ENCODE data around the gene MS4A15. TPM values are rescaled to one million over a fixed set of nuclear protein-coding genes. Genes with fewer than 3 reads are reported as not detected.

MS4A15 gene
- total and polyA plus RNA-seq, 10 of the 15 experiments (the other 5 are each of a cell fraction or from before 2014, with no cell fraction given), result 0.05 to 0.84 (median 0.45) TPM

- CTCF ChIA-PET, result interaction anchor here (0.6 to 9.3 kb wide), 21 partner anchors 10 to 397 kb away, joined by 3 to 184 read pairs (median 5); partner anchors contain the start of genes MS4A10, PRPF19 and TMEM109
- Histone ChIP-seq H4K20me1 (ENCODE audit: control insufficient read depth, insufficient read depth) (no peaks in the 10 kb centered on the region; the same call in 1 of the 2 replicates), H3K79me2 (ENCODE audit: control insufficient read depth, insufficient read depth, low read length) (no peaks in the 10 kb centered on the region), H3K9me3 (replicated peaks; ENCODE audit: control insufficient read depth, insufficient read depth, low read length) (no peaks in the 10 kb centered on the region; the same call in 2 of the 3 replicates), H3K36me3 (ENCODE audit: control insufficient read depth in 2 of 2, insufficient read depth in 2 of 2, low read length in 1 of 2) (no peaks in the 10 kb centered on the region), H2AFZ (ENCODE audit: control insufficient read depth, low read depth, low read length) (no peak overlapping the region), H3K9ac (ENCODE audit: control insufficient read depth, insufficient read depth, low read length) (no peak overlapping the region), H3K4me1 (ENCODE audit: control insufficient read depth, insufficient read depth, low read length) (peaks cover 11% of the 10 kb centered on the region), H3K27me3 (replicated peaks in 1 of 2; ENCODE audit: control insufficient read depth in 2 of 2, insufficient read depth in 2 of 2, low read length in 1 of 2) (no peaks in the 10 kb centered on the region), H3K27ac (ENCODE audit: control insufficient read depth, insufficient read depth) (no peak overlapping the region), H3K4me2 (ENCODE audit: control insufficient read depth, insufficient read depth) (no peak overlapping the region), H3K4me3 (no peak overlapping the region)
- DNase-seq (ENCODE audit: low read depth, low spot score), result no peak
- no TSS peak for BruUV-seq (replicated peaks)
- RAD21 ChIA-PET (ENCODE audit: unreplicated experiment), result interaction anchor here (1.0 to 8.4 kb wide), 10 partner anchors 10 to 141 kb away, joined by 3 to 119 read pairs (median 4); partner anchors contain the start of gene MS4A10
- no peak for TF ChIP-seq ZNF217 (IDR thresholded peaks at IDR 0.05)
- no peak for TF ChIP-seq GATAD2B (conservative IDR thresholded peaks at IDR 0.05; ENCODE audit: low read depth)
- TF ChIP-seq SREBF2 (IDR thresholded peaks at IDR 0.05; ENCODE audit: low read length), result no peak
- TF ChIP-seq MEF2B (IDR thresholded peaks at IDR 0.05; ENCODE audit: partially characterized antibody, poor library complexity, severe bottlenecking), result no peak
- TF ChIP-seq RB1 (IDR thresholded peaks at IDR 0.05; ENCODE audit: borderline replicate concordance), result no peak
- TF ChIP-seq E2F8 (IDR thresholded peaks at IDR 0.05; ENCODE audit: low read depth, partially characterized antibody), result no peak
- TF ChIP-seq, protein P1, sequence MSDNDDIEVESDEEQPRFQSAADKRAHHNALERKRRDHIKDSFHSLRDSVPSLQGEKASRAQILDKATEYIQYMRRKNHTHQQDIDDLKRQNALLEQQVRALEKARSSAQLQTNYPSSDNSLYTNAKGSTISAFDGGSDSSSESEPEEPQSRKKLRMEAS (IDR thresholded peaks at IDR 0.05; ENCODE audit: low read depth, low read length), result no peak
- no peak for TF ChIP-seq RFX5 (IDR thresholded peaks at IDR 0.05; ENCODE audit: low read depth, low read length)
- no peak for TF ChIP-seq POLR2A (IDR thresholded peaks at IDR 0.05; ENCODE audit: low read depth, low read length)
- no peak for TF ChIP-seq PML (IDR thresholded peaks at IDR 0.05; ENCODE audit: low read length)
- 72% methylated on average over 11 of the region's 13 CpGs for WGBS (ENCODE audit: insufficient coverage, insufficient replicate concordance, low lambda C conversion rate, missing lambda C conversion rate)
- POLR2A ChIA-PET, result interaction anchor here (1.3 to 1.7 kb wide), 3 partner anchors 12 to 140 kb away, joined by 5 to 8 read pairs (median 6); partner anchors contain the start of gene TMEM109
- intact Hi-C loops (cut with micrococcal nuclease; ENCODE audit: unreplicated experiment), result loop anchor here (1.0 to 2.0 kb wide), 4 partner anchors 48 to 125 kb away; no protein-coding TSS in a partner anchor
- FAIRE-seq, result no peak
- in situ Hi-C loops (cut with MboI), result loop anchor here (5.0 to 25.0 kb wide), 2 partner anchors 118 to 1587 kb away; no protein-coding TSS in a partner anchor
- SMC1A ChIA-PET (ENCODE audit: uncharacterized antibody, unreplicated experiment), result interaction anchor here (0.6 to 12.5 kb wide), 15 partner anchors 11 to 413 kb away, joined by 3 to 143 read pairs (median 6); partner anchors contain the start of gene MS4A15
- no peak for ATAC-seq
Observed at GRCh38 chr11:60774726-60775125, 18.1 kb downstream of the MS4A15 start.

Data from GM12878 (cell line).